Tibial nerve (tissue), 4 donors: ENCODE results near the gene TP53AIP1. TPM values are rescaled to one million over a fixed set of nuclear protein-coding genes. Genes with fewer than 3 reads are reported as not detected.

Experiments used
- DNase-seq, 2 donors: peaks; one replicate each; pipeline ENCODE4 v3.0.0-alpha.2; 2019; ENCODE audit warnings: low spot score in 2 of 2
- H3K27ac ChIP-seq, 4 donors: fragments of 200-600 bp; sonication (generic) in 3 of 4; one replicate each; pipeline ENCODE4 v1.5.1; 2017 to 2019; ENCODE audit warnings: mild to moderate bottlenecking in 1 of 4
- H3K27me3 ChIP-seq, 2 donors: fragments of 200-600 bp; sonication (generic) in 1 of 2; one replicate each; pipeline versions ENCODE4 v1.5.1 to v1.6.0; 2017 to 2019
- H3K36me3 ChIP-seq, 3 donors: fragments of 200-600 bp; sonication (generic); one replicate each; pipeline ENCODE4 v1.5.1; 2018 to 2019
- H3K4me1 ChIP-seq, 4 donors: fragments of 200-600 bp; sonication (generic) in 3 of 4; one replicate each; pipeline ENCODE4 v1.5.1; 2017 to 2019
- H3K4me3 ChIP-seq, 4 donors: fragments of 200-600 bp; sonication (generic) in 3 of 4; one replicate each; pipeline ENCODE4 v1.5.1; 2017 to 2019; ENCODE audit warnings: mild to moderate bottlenecking in 1 of 4, moderate library complexity in 1 of 4
- H3K9me3 ChIP-seq, 4 donors: fragments of 200-600 bp; sonication (generic) in 3 of 4; one replicate each; pipeline ENCODE4 v1.5.1; 2017 to 2019
- EP300 ChIP-seq, 2 donors: sonication (generic); formaldehyde crosslinking; IDR thresholded peaks; one replicate each; pipeline ENCODE4 v1.6.1; 2017; ENCODE audit warnings: antibody characterized with exemption in 2 of 2, mild to moderate bottlenecking in 1 of 2
- POLR2A ChIP-seq, 2 donors: fragments of 450-650 bp; IDR thresholded peaks; one replicate each; pipeline ENCODE4 v1.6.1; 2017; ENCODE audit warnings: antibody characterized with exemption in 2 of 2, mild to moderate bottlenecking in 2 of 2, moderate library complexity in 2 of 2
- WGBS, 2 donors: methylation state at CpG; one replicate each; pipeline ENCODE4 v1.1.5; 2018; 5-methylcytosine and 5-hydroxymethylcytosine counted together
- total RNA-seq, 4 donors: library from RNA; depleted of rRNA; stranded (reverse); fragments of >200 nt; gene quantifications; one replicate each; pipeline ENCODE4 v1.1.0, GENCODE V29; 2016
- TF ChIP-seq, protein P1 (sequence below), 5 experiments: fragments of 200-600 bp in 3 of 5; fragments of 450-650 bp in 2 of 5; sonication (generic) in 3 of 5; IDR thresholded peaks; one replicate each; pipeline ENCODE4 v1.5.1; 2016 to 2019; ENCODE audit warnings: antibody characterized with exemption in 5 of 5, mild to moderate bottlenecking in 3 of 5, moderate library complexity in 2 of 5

TP53AIP1 gene
- total RNA-seq, 4 donors from 2014 or later = not detected

DNA sequence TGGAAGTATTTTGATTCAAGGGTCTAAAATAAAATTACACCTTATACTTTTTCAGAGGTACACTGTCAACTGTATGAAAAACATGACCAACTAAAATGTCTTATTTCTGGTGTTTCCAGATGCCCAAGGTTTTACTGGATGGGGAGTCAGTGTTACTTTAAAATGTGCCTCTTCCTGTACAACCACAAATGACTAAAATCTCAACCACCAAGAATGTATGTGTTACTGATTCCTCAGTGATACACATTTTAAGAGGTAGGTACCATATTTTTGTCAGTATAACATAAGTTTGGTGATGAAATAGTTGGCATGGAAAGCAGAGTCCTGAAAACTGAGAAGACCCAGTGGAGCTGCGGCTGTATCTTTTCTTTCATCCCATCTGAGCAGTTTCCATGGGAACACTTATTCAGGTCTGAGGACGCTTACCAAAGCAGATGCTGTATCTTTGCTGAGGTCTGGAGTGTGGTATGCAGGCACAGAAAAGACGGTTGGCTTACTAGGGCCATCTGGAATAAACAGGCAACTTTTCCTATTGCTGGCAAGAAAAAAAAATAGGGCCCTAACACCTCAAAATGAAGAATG lies 21.2 kb upstream of the TP53AIP1 start:
- no peak overlapping the region for H3K27ac ChIP-seq
- WGBS, 2 donors = 71 to 78% methylated on average over 3 of the region's 3 CpGs
- H3K4me3 ChIP-seq = no peak overlapping the region
- peaks cover 0 to 4% (median 0%) of the 10 kb centered on the region in 4 donors for H3K4me1 ChIP-seq
- TF ChIP-seq, protein P1, sequence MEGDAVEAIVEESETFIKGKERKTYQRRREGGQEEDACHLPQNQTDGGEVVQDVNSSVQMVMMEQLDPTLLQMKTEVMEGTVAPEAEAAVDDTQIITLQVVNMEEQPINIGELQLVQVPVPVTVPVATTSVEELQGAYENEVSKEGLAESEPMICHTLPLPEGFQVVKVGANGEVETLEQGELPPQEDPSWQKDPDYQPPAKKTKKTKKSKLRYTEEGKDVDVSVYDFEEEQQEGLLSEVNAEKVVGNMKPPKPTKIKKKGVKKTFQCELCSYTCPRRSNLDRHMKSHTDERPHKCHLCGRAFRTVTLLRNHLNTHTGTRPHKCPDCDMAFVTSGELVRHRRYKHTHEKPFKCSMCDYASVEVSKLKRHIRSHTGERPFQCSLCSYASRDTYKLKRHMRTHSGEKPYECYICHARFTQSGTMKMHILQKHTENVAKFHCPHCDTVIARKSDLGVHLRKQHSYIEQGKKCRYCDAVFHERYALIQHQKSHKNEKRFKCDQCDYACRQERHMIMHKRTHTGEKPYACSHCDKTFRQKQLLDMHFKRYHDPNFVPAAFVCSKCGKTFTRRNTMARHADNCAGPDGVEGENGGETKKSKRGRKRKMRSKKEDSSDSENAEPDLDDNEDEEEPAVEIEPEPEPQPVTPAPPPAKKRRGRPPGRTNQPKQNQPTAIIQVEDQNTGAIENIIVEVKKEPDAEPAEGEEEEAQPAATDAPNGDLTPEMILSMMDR (IDR thresholded peaks at IDR 0.05) = no peak
- no peak for TF ChIP-seq POLR2A (IDR thresholded peaks at IDR 0.05)
- TF ChIP-seq EP300 (IDR thresholded peaks at IDR 0.05) = no peak
- no peaks in the 10 kb centered on the region for H3K9me3 ChIP-seq
- H3K36me3 ChIP-seq = peaks cover 0 to 12% (median 0%) of the 10 kb centered on the region in 3 donors
- H3K27me3 ChIP-seq = no peaks in the 10 kb centered on the region
- no peak for DNase-seq

DNA sequence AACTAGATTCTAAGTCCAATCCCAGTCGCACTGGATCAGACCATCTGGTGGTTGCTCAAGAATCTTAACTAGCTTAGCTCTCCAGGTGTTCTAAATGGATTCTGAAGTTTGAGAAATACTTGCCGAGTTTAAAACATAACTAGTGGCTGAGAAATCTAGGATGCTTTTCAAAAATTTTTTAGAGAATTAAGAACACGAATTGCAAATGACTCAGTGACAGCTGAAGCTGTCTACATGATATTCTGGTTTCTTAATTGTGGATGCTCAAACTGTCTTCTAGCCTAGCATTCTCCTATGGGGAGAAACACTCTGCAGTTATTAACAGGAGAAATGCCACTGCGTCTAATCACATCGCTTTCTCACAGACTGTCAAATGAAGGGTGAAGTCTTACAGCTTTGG lies 20.2 kb upstream of the TP53AIP1 start:
- Histone ChIP-seq H3K4me1 (peaks cover 0 to 4% (median 0%) of the 10 kb centered on the region in 4 donors), H3K27me3 (no peaks in the 10 kb centered on the region), H3K9me3 (no peaks in the 10 kb centered on the region), H3K4me3 (no peak overlapping the region), H3K27ac (no peak overlapping the region), H3K36me3 (peaks cover 0 to 7% (median 0%) of the 10 kb centered on the region in 3 donors)
- no peak for TF ChIP-seq EP300 (IDR thresholded peaks at IDR 0.05)
- TF ChIP-seq, protein P1 (IDR thresholded peaks at IDR 0.05) = no peak
- no peak for TF ChIP-seq POLR2A (IDR thresholded peaks at IDR 0.05)
- DNase-seq = no peak
- 91% methylated on average over 5 of the region's 5 CpGs for WGBS, 2 donors

DNA sequence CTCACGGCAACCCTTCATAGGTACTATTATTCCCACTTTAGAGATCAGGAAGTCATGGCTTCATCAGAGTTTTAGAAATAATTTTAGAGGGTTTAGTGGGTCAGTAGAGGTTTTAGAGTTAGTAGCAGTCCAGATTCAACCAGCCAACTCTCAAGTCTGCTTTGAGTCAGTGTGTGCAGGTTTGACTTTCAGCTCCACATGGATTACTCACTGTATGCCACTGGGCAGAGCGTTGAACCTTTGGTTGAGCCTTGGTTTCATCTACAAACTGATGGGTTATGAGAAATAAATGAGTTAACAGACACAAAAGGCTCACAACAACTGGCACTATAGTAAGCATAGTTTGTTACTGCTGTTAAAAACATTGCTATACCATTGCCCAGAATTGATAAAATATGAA lies 19.0 kb upstream of the TP53AIP1 start:
- TF ChIP-seq POLR2A (IDR thresholded peaks at IDR 0.05) (no peak), EP300 (IDR thresholded peaks at IDR 0.05) (no peak)
- WGBS, 2 donors = 85 to 89% methylated on average over 2 of the region's 2 CpGs
- Histone ChIP-seq H3K27ac (no peak overlapping the region), H3K4me3 (no peak overlapping the region), H3K27me3 (no peaks in the 10 kb centered on the region), H3K4me1 (peaks cover 0 to 4% (median 0%) of the 10 kb centered on the region in 4 donors), H3K36me3 (peaks cover 0 to 7% (median 0%) of the 10 kb centered on the region in 3 donors), H3K9me3 (no peaks in the 10 kb centered on the region)
- DNase-seq = no peak

DNA sequence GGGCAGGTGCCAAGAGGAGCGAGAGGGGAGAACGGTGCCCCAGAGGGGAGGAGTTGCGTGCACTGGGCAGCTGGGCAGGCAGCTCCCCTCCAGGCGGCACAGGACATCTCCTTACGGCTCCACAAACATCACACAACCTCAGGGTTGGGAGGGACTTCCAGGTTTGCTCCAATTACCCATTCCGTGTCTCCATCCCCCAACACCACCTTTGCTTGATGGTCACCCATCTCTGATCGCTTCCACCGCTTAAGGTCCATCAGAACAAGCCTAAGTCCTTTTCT lies 14.5 kb upstream of the TP53AIP1 start:
- TF ChIP-seq, protein P1 (IDR thresholded peaks at IDR 0.05) = no peak

DNA sequence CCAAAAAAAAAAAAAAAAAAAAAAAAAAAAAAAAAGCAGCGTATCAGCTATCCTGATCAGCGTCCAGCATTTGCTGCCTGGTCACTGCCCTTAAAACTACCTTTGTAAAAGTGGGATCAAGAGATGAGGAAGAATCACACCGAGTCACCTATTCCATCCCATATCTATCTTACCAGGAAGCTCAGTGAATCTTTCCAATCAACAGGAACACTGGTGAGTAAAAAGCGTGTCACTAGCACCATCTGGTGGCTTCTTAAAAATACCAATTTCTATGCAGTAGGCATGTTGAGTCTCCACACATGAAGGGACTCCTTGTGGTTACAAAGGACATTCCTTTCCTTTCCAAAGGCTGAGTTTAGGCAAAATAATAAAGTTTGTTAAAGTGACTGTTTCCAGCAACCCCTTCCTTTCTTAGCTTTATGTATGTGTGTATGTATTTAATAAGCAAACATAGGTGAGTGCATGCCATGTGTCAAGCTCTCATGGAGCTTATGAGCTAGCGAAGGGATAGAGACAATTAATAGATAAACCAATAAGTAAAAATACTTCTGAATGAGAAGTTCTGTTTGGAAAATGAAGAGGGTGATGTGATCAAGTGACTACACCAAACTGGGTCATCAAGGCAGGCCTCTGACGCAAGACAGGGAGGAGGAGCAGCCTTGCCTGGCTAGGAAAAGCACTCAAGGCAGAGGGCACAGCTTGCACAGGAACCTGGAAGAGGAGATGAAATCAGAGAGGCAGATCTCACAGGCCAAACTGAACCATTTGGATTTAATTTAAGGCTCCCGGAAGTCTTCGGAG lies 13.9 kb upstream of the TP53AIP1 start:
- H3K4me1 ChIP-seq = no peaks in the 10 kb centered on the region
- no peaks in the 10 kb centered on the region for H3K9me3 ChIP-seq
- TF ChIP-seq, protein P1 (IDR thresholded peaks at IDR 0.05) = peak; percentile 47 to 84 (median 66)
- no peak for TF ChIP-seq POLR2A (IDR thresholded peaks at IDR 0.05)
- WGBS, 2 donors = 48 to 49% methylated on average over 8 of the region's 8 CpGs
- peak in 1 of 2 donors; percentile 52 for DNase-seq
- no peak overlapping the region for H3K4me3 ChIP-seq
- H3K27me3 ChIP-seq = no peaks in the 10 kb centered on the region
- no peak overlapping the region for H3K27ac ChIP-seq
- no peaks in the 10 kb centered on the region for H3K36me3 ChIP-seq

More for the DNA sequence above, 14.5 kb upstream of the TP53AIP1 start:
- no peak for DNase-seq
- WGBS, 2 donors = 82 to 88% methylated on average over 8 of the region's 8 CpGs
- no peak overlapping the region for H3K27ac ChIP-seq
- no peaks in the 10 kb centered on the region for H3K36me3 ChIP-seq
- H3K9me3 ChIP-seq = no peaks in the 10 kb centered on the region
- H3K4me3 ChIP-seq = no peak overlapping the region
- no peaks in the 10 kb centered on the region for H3K27me3 ChIP-seq
- H3K4me1 ChIP-seq = no peaks in the 10 kb centered on the region
